Measurements from ENCODE around the gene ENGASE.

GRCh38 chr17:79097226-79098055 is 22.8 kb downstream of the ENGASE start:
- TF ChIP-seq EZH2 (IDR thresholded peaks at IDR 0.05; ENCODE audit: low read depth, low read length, severe bottlenecking) (no peak), CTCF (IDR thresholded peaks at IDR 0.05; ENCODE audit: control extremely low read depth in 1 of 3, insufficient read depth in 1 of 3, low read depth in 1 of 3, low read length in 3 of 3) (no peak)
